ENCODE measurements around the gene CLSTN2.

CLSTN2 gene

DNA sequence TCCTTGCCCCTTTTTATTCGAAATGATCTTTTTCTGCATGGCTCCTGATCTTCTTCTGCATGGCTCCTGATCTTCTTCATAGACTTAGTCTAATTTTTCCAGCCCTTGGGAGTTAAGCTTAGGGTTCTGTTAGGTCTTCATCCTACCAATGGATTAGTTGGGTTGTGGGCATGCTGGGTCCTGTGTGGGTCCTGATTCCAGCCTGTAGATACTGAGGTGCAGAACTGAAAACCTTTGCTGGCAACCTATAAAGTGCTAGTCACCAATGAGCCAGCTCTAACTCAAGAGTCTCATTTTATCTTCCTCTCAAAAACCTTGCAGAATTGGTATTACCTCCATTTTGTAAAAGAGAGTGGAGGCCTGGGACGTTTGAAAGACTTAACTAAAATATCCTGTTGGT, 229.2 kb downstream of the CLSTN2 start:
- H3K9me3 Mint-ChIP-seq: no peaks in the 10 kb centered on the region
- DNase-seq: no peak

DNA sequence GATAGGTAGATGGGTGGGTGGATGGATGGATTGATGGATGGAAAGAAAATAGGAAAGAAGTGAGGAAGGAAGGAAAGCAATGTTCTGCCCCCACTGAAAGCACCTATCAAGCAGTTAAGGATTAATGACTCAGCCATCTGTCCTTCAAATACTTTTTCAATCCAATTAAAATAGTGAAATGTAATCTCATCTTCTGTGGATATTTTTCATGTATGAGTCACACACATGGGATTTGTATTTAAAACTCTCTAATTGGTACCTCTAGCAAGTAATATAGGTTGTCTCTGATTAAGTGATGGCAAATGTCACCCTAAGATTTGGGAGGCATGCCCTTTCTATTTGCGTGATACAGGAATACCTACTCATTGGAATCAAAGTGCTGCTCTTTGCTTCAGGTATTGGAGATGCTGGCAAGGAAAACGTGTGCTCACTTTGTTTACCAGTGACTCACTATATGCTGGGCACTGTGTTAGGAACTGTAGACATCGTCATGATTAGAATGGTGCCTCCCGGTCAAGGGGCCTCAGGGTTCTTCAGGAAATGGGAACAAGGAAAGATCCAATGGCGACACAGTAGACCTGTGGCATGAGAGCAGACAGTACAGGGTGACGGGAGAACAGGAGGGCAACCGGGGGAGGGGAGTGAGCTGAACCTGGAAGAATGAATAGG, 230.1 kb downstream of the CLSTN2 start:
- no peaks in the 10 kb centered on the region for H3K36me3 Mint-ChIP-seq (ENCODE audit: low read depth)
- H3K4me3 Mint-ChIP-seq: no peak overlapping the region
- DNase-seq: no peak
- no peaks in the 10 kb centered on the region for H3K9me3 Mint-ChIP-seq
- peaks cover under 1% of the 10 kb centered on the region for H3K27me3 Mint-ChIP-seq
- no peaks in the 10 kb centered on the region for H3K4me1 Mint-ChIP-seq (ENCODE audit: low read depth)
- no peak overlapping the region for H3K27ac Mint-ChIP-seq

More for the DNA sequence above, 229.2 kb downstream of the CLSTN2 start:
- H3K36me3 Mint-ChIP-seq (ENCODE audit: low read depth): no peaks in the 10 kb centered on the region
- no peak overlapping the region for H3K27ac Mint-ChIP-seq
- no peaks in the 10 kb centered on the region for H3K27me3 Mint-ChIP-seq
- H3K4me1 Mint-ChIP-seq (ENCODE audit: low read depth): no peaks in the 10 kb centered on the region
- H3K4me3 Mint-ChIP-seq: no peak overlapping the region

GRCh38 chr3:140165781-140166180, 230.8 kb downstream of the CLSTN2 start:
- no peaks in the 10 kb centered on the region for H3K36me3 Mint-ChIP-seq (ENCODE audit: low read depth)
- no peaks in the 10 kb centered on the region for H3K9me3 Mint-ChIP-seq
- H3K27me3 Mint-ChIP-seq: peaks cover 3% of the 10 kb centered on the region
- H3K4me1 Mint-ChIP-seq (ENCODE audit: low read depth): no peaks in the 10 kb centered on the region
- H3K27ac Mint-ChIP-seq: no peak overlapping the region
- DNase-seq: no peak
- no peak overlapping the region for H3K4me3 Mint-ChIP-seq

GRCh38 chr3:140166861-140167599, 232.0 kb downstream of the CLSTN2 start:
- no peak for DNase-seq
- Mint-ChIP-seq H3K4me1 (ENCODE audit: low read depth) (no peaks in the 10 kb centered on the region), H3K4me3 (no peak overlapping the region), H3K9me3 (no peaks in the 10 kb centered on the region), H3K27me3 (peaks cover 3% of the 10 kb centered on the region), H3K27ac (no peak overlapping the region), H3K36me3 (ENCODE audit: low read depth) (no peaks in the 10 kb centered on the region)

- Mint-ChIP-seq H3K4me1 (ENCODE audit: low read depth) (no peaks in the 10 kb centered on the region), H3K27me3 (peaks cover 5% of the 10 kb centered on the region), H3K27ac (no peak overlapping the region), H3K9me3 (no peaks in the 10 kb centered on the region), H3K36me3 (ENCODE audit: low read depth) (no peaks in the 10 kb centered on the region), H3K4me3 (no peak overlapping the region)
- DNase-seq: no peak
Observed at GRCh38 chr3:140167600-140168281, 232.8 kb downstream of the CLSTN2 start.

DNA sequence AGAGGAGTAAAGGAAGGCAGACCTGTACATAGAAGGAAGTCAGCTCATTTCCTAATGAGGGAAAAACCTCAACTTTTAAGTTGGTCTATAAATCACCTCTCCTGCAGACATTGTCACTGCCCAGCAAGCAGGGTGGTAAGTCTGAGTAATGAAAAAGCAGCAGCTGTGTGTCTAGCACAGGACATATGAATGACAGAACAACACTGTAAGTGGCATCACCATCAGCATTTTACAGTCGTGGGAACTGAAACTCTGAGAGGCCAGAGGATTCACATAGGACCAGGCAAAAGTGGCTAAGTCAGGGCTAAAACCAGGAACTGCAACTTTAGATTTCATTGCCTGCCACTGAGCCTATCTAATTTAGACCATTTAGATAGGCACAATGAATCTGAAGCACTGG, 235.6 kb downstream of the CLSTN2 start:
- H3K36me3 Mint-ChIP-seq (ENCODE audit: low read depth): no peaks in the 10 kb centered on the region
- H3K4me1 Mint-ChIP-seq (ENCODE audit: low read depth): no peaks in the 10 kb centered on the region
- DNase-seq: no peak
- H3K27ac Mint-ChIP-seq: no peak overlapping the region
- H3K9me3 Mint-ChIP-seq: no peaks in the 10 kb centered on the region
- H3K4me3 Mint-ChIP-seq: no peak overlapping the region
- H3K27me3 Mint-ChIP-seq: peaks cover 5% of the 10 kb centered on the region

DNA sequence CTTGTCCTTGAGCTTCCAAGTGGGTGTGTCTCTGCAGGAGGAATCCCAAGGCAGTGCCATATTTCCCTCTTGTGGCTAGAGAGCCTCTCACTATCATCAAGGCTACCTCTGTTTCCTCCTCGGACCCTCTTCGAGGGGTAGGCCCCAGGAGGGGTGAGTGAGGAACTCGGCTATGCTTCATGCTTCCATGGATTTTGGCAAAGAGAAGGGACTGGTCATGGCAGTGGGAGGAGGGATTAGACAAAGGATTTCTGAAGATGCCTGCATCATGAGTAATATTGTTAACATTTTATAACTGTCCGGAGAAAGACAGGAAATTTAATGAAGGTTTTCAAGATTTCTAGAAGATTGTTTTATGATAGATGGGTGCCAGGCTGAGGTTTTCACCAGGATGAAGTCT, 241.5 kb downstream of the CLSTN2 start:
- no peak for DNase-seq
- Mint-ChIP-seq H3K4me1 (ENCODE audit: low read depth) (no peaks in the 10 kb centered on the region), H3K4me3 (no peak overlapping the region), H3K36me3 (ENCODE audit: low read depth) (no peaks in the 10 kb centered on the region), H3K27me3 (peaks cover 2% of the 10 kb centered on the region), H3K27ac (no peak overlapping the region), H3K9me3 (no peaks in the 10 kb centered on the region)

DNA sequence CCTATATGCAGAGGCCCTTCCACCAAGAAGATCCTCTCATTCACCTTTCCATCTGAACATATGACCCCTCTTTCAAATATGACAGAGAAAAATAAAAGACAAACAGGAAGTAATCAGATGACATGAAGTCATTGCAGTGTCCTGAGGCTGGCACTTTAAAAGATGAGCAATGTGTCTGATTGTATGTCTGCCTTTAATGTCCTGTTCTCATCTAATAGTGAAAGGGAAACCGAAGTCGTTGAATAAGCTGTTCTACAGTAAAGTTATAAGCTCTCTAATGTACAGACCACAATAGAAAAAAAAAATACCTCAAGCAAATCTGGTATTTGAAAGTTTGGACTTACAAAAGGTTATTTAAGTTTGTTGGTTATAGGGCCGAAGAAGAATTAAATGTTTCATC, 243.0 kb downstream of the CLSTN2 start:
- no peak overlapping the region for H3K27ac Mint-ChIP-seq
- no peaks in the 10 kb centered on the region for H3K9me3 Mint-ChIP-seq
- H3K4me3 Mint-ChIP-seq: no peak overlapping the region
- no peaks in the 10 kb centered on the region for H3K36me3 Mint-ChIP-seq (ENCODE audit: low read depth)
- DNase-seq: no peak
- H3K4me1 Mint-ChIP-seq (ENCODE audit: low read depth): no peaks in the 10 kb centered on the region
- peaks cover 4% of the 10 kb centered on the region for H3K27me3 Mint-ChIP-seq

DNA sequence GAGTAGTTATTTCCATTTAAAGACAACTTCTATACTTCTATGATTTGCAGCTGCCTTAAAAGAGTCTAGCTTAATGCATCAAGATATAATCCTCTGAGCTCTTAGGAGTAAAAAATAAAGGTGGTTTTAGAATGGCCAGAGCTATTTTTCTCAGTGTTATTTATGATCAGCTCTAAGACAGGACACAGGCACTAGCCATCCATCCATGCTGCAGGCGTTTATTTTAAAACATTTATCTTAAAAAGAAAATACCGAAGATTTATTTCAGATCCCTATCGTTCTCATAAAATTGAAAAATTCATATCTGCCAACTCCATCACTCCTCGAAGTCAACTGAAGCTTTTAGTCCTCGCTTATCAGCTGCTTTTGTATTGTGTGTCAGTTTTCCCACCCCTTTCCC, 243.5 kb downstream of the CLSTN2 start:
- Mint-ChIP-seq H3K36me3 (ENCODE audit: low read depth) (no peaks in the 10 kb centered on the region), H3K27me3 (peaks cover 4% of the 10 kb centered on the region), H3K4me3 (no peak overlapping the region), H3K9me3 (no peaks in the 10 kb centered on the region), H3K4me1 (ENCODE audit: low read depth) (no peaks in the 10 kb centered on the region), H3K27ac (no peak overlapping the region)
- DNase-seq: no peak

- no peaks in the 10 kb centered on the region for H3K4me1 Mint-ChIP-seq (ENCODE audit: low read depth)
- peaks cover 4% of the 10 kb centered on the region for H3K27me3 Mint-ChIP-seq
- H3K36me3 Mint-ChIP-seq (ENCODE audit: low read depth): no peaks in the 10 kb centered on the region
- no peak for DNase-seq
- H3K9me3 Mint-ChIP-seq: no peaks in the 10 kb centered on the region
- no peak overlapping the region for H3K27ac Mint-ChIP-seq
- no peak overlapping the region for H3K4me3 Mint-ChIP-seq
Observed at GRCh38 chr3:140180603-140181002, 245.6 kb downstream of the CLSTN2 start.

GRCh38 chr3:140185375-140185774, 250.4 kb downstream of the CLSTN2 start:
- no peak overlapping the region for H3K4me3 Mint-ChIP-seq
- H3K27ac Mint-ChIP-seq: no peak overlapping the region
- H3K36me3 Mint-ChIP-seq (ENCODE audit: low read depth): no peaks in the 10 kb centered on the region
- no peak for DNase-seq
- no peaks in the 10 kb centered on the region for H3K9me3 Mint-ChIP-seq
- H3K4me1 Mint-ChIP-seq (ENCODE audit: low read depth): no peaks in the 10 kb centered on the region
- H3K27me3 Mint-ChIP-seq: peaks cover 4% of the 10 kb centered on the region

DNA sequence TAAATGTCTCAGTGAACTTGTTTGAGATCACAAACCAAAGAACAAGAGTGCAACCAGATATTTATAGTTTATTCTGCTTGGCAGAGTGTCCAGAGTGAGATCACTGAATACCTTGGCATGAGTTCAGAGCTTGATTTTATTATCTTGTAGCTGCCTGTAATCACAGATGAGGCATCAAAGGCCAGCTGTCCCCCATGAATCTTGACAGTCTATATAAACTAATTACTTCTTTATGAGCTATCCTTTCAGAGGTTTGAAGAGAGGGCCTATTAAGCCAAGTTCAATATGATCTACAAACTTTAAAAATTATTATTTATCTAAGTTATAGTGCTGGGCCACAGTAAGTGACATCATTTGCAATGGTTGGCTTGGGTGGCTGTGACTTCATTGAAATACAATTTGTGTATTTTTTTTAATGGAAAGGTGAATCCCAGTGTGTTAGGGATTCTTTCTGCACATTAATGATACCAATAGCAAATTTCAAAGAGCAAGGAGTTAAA, 251.5 kb downstream of the CLSTN2 start:
- H3K9me3 Mint-ChIP-seq: no peaks in the 10 kb centered on the region
- no peak overlapping the region for H3K27ac Mint-ChIP-seq
- H3K36me3 Mint-ChIP-seq (ENCODE audit: low read depth): no peaks in the 10 kb centered on the region
- DNase-seq: no peak
- no peak overlapping the region for H3K4me3 Mint-ChIP-seq
- peaks cover 4% of the 10 kb centered on the region for H3K27me3 Mint-ChIP-seq
- no peaks in the 10 kb centered on the region for H3K4me1 Mint-ChIP-seq (ENCODE audit: low read depth)

- H3K27ac Mint-ChIP-seq: no peak overlapping the region
- H3K9me3 Mint-ChIP-seq: no peaks in the 10 kb centered on the region
- DNase-seq: no peak
- H3K4me1 Mint-ChIP-seq (ENCODE audit: low read depth): no peaks in the 10 kb centered on the region
- H3K4me3 Mint-ChIP-seq: no peak overlapping the region
- peaks cover 4% of the 10 kb centered on the region for H3K27me3 Mint-ChIP-seq
- H3K36me3 Mint-ChIP-seq (ENCODE audit: low read depth): no peaks in the 10 kb centered on the region
Observed at GRCh38 chr3:140187028-140187427, 252.0 kb downstream of the CLSTN2 start.

- Mint-ChIP-seq H3K27me3 (peaks cover under 1% of the 10 kb centered on the region), H3K4me3 (no peak overlapping the region), H3K4me1 (ENCODE audit: low read depth) (no peaks in the 10 kb centered on the region), H3K36me3 (ENCODE audit: low read depth) (no peaks in the 10 kb centered on the region), H3K27ac (no peak overlapping the region), H3K9me3 (no peaks in the 10 kb centered on the region)
- no peak for DNase-seq
Observed at GRCh38 chr3:140187656-140188221, 252.8 kb downstream of the CLSTN2 start.

DNA sequence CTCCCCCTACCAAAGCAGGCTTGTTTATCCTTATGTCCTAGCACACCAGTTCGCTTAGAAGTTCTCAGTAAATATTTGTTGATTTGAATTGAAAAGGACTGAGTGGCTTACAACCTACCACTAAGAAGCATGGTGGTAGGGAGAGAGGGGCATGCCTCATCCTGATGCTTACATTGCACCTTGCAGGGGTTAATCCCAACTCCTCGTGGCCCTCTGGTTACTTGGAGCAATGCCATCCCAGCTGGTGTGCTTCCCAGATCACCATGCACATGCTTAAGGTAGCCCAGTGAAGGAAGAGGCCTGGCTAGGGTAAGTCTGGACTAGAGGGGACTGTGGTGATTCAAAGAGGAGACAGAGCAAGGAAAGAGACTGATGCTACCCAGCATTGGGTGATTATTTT, 253.3 kb downstream of the CLSTN2 start:
- Mint-ChIP-seq H3K9me3 (peaks cover under 1% of the 10 kb centered on the region), H3K27me3 (no peaks in the 10 kb centered on the region), H3K36me3 (ENCODE audit: low read depth) (no peaks in the 10 kb centered on the region), H3K4me3 (no peak overlapping the region), H3K4me1 (ENCODE audit: low read depth) (no peaks in the 10 kb centered on the region), H3K27ac (no peak overlapping the region)
- no peak for DNase-seq

Data from activated T-cell treated with anti-CD3 and anti-CD28 coated beads, Interleukin-2, amount 50 U/mL, for 24 hours (primary cell).